H9 (cell line): Measurements from ENCODE around the gene COG2. TPM values are rescaled to one million over a fixed set of nuclear protein-coding genes. Genes with fewer than 3 reads are reported as not detected.

Experiments used
- DNase-seq: peaks from one replicate; pipeline ENCODE4 v3.0.0-alpha.2; 2017
- H2AFZ ChIP-seq: one replicate; pipeline ENCODE4 v1.6.1; 2013; ENCODE audit warnings: mild to moderate bottlenecking, low read length, control low read depth, moderate library complexity
- H2AK5ac ChIP-seq: 2 replicates; pipeline ENCODE4 v1.6.1; 2013; ENCODE audit warnings: low read length, control low read depth, mixed read lengths; ENCODE audit not compliant: insufficient read length
- H2BK120ac ChIP-seq: one replicate; pipeline ENCODE4 v1.6.1; 2013; ENCODE audit warnings: low read depth, mild to moderate bottlenecking, low read length, control low read depth, inconsistent platforms; ENCODE audit not compliant: poor library complexity, severe bottlenecking
- H2BK12ac ChIP-seq: 2 replicates; pipeline ENCODE4 v1.6.1; 2013; ENCODE audit warnings: low read length, control low read depth, mixed read lengths, low read depth; ENCODE audit not compliant: insufficient read length
- H2BK15ac ChIP-seq: 2 replicates; pipeline ENCODE4 v1.6.1; 2013; ENCODE audit warnings: low read depth, low read length, control low read depth
- H2BK20ac ChIP-seq: one replicate; pipeline ENCODE4 v1.6.1; 2013; ENCODE audit warnings: low read depth, mild to moderate bottlenecking, low read length, control low read depth, inconsistent platforms; ENCODE audit not compliant: poor library complexity, severe bottlenecking
- H2BK5ac ChIP-seq: 2 replicates; pipeline ENCODE4 v1.6.1; 2013; ENCODE audit warnings: low read length, control low read depth, mixed read lengths; ENCODE audit not compliant: insufficient read length
- H3K14ac ChIP-seq: 2 replicates; pipeline ENCODE4 v1.6.1; 2013; ENCODE audit warnings: low read length, control low read depth; ENCODE audit not compliant: insufficient read depth
- H3K18ac ChIP-seq: 2 replicates; pipeline ENCODE4 v1.6.1; 2013; ENCODE audit warnings: low read depth, mild to moderate bottlenecking, mixed read lengths, low read length, control low read depth; ENCODE audit not compliant: insufficient read length
- H3K23ac ChIP-seq: 2 replicates; pipeline ENCODE4 v1.6.1; 2013; ENCODE audit warnings: low read length, control low read depth, mixed read lengths, low read depth; ENCODE audit not compliant: insufficient read length
- H3K23me2 ChIP-seq: 2 replicates; pipeline ENCODE4 v1.6.1; 2013; ENCODE audit warnings: low read depth, mild to moderate bottlenecking, mixed read lengths, low read length, control low read depth; ENCODE audit not compliant: insufficient read length, poor library complexity, severe bottlenecking
- H3K27ac ChIP-seq: 2 replicates; pipeline ENCODE4 v1.5.1; 2013; ENCODE audit warnings: low read length, control low read depth, mixed read lengths, low read depth; ENCODE audit not compliant: insufficient read length
- H3K27me3 ChIP-seq: 2 replicates; pipeline ENCODE4 v1.6.1; 2013; ENCODE audit warnings: low read length, control low read depth, inconsistent platforms; ENCODE audit not compliant: insufficient read depth
- H3K4ac ChIP-seq: 2 replicates; pipeline ENCODE4 v1.6.1; 2013; ENCODE audit warnings: low read depth, mild to moderate bottlenecking, control low read depth, inconsistent platforms, low read length, moderate library complexity
- H3K4me1 ChIP-seq: 2 replicates; pipeline ENCODE4 v1.6.1; 2013; ENCODE audit warnings: low read length, control low read depth, inconsistent platforms; ENCODE audit not compliant: insufficient read depth
- H3K4me2 ChIP-seq: 2 replicates; pipeline ENCODE4 v1.6.1; 2013; ENCODE audit warnings: low read length, control low read depth, mixed read lengths; ENCODE audit not compliant: insufficient read length, insufficient read depth
- H3K56ac ChIP-seq: 2 replicates; pipeline ENCODE4 v1.6.1; 2013; ENCODE audit warnings: low read depth, mild to moderate bottlenecking, mixed read lengths, low read length, control low read depth; ENCODE audit not compliant: insufficient read length
- H3K79me1 ChIP-seq: 2 replicates; pipeline ENCODE4 v1.6.1; 2013; ENCODE audit warnings: low read depth, mild to moderate bottlenecking, moderate library complexity, low read length, control low read depth, inconsistent platforms; ENCODE audit not compliant: insufficient read depth, poor library complexity, severe bottlenecking
- H3K79me2 ChIP-seq: 2 replicates; pipeline ENCODE4 v1.6.1; 2013; ENCODE audit warnings: low read length, control low read depth, inconsistent platforms; ENCODE audit not compliant: insufficient read depth
- H3K9ac ChIP-seq: 2 replicates; pipeline ENCODE4 v1.6.1; 2013; ENCODE audit warnings: low read length, control low read depth, mixed read lengths; ENCODE audit not compliant: insufficient read length; ENCODE audit errors: extremely low read depth
- H3K9me3 ChIP-seq: one replicate; pipeline ENCODE4 v1.6.1; 2013; ENCODE audit warnings: low read depth, low read length, inconsistent platforms; ENCODE audit not compliant: control insufficient read depth
- H3T11ph ChIP-seq: one replicate; pipeline ENCODE4 v1.6.1; 2013; ENCODE audit warnings: mild to moderate bottlenecking, low read length, control low read depth, inconsistent platforms
- H4K20me1 ChIP-seq: one replicate; pipeline ENCODE4 v1.6.1; 2013; ENCODE audit not compliant: control insufficient read depth, insufficient read length, insufficient read depth
- H4K5ac ChIP-seq: 2 replicates; pipeline ENCODE4 v1.6.1; 2013; ENCODE audit warnings: low read depth, mild to moderate bottlenecking, mixed read lengths, low read length, control low read depth; ENCODE audit not compliant: insufficient read length
- H4K8ac ChIP-seq: replicated peaks from 2 replicates; pipeline ENCODE4 v1.6.1; 2013; ENCODE audit warnings: low read length, control low read depth, mixed read lengths, low read depth; ENCODE audit not compliant: insufficient read length
- H4K91ac ChIP-seq: 2 replicates; pipeline ENCODE4 v1.6.1; 2013; ENCODE audit warnings: low read depth, mild to moderate bottlenecking, moderate library complexity, mixed read lengths, low read length, control low read depth; ENCODE audit not compliant: insufficient read length
- H3K27ac Mint-ChIP-seq, 3 experiments: 2 replicates in 2 of 3; 3 replicates in 1 of 3; pipeline ENCODE4 v1.8.0; 2020 to 2021; ENCODE audit warnings: mixed read lengths in 3 of 3, mild to moderate bottlenecking in 1 of 3, moderate library complexity in 1 of 3
- H3K27me3 Mint-ChIP-seq: 2 replicates; pipeline ENCODE4 v1.8.0; 2021; ENCODE audit warnings: low read depth, mild to moderate bottlenecking, moderate library complexity, mixed read lengths
- H3K36me3 Mint-ChIP-seq, 3 experiments: 2 replicates in 2 of 3; 3 replicates in 1 of 3; pipeline ENCODE4 v1.8.0; 2020 to 2021; ENCODE audit warnings: low read depth in 3 of 3, mixed read lengths in 3 of 3; ENCODE audit not compliant: insufficient read depth in 1 of 3
- H3K4me1 Mint-ChIP-seq, 2 experiments: 2 replicates each; pipeline ENCODE4 v1.8.0; 2020; ENCODE audit warnings: mixed read lengths in 2 of 2
- H3K4me3 Mint-ChIP-seq, 2 experiments: 2 replicates in 1 of 2; 3 replicates in 1 of 2; pipeline ENCODE4 v1.8.0; 2020 to 2021; ENCODE audit warnings: mild to moderate bottlenecking in 2 of 2, mixed read lengths in 2 of 2, moderate library complexity in 1 of 2
- H3K9me3 Mint-ChIP-seq, 2 experiments: 2 replicates in 1 of 2; 3 replicates in 1 of 2; pipeline ENCODE4 v1.8.0; 2020; ENCODE audit warnings: mild to moderate bottlenecking in 2 of 2, mixed read lengths in 2 of 2, moderate library complexity in 1 of 2
- WGBS: extraction: QIAGEN DNeasy Blood & Tissue Kit; methylation state at CpG from one replicate; pipeline ENCODE4 v1.1.7; 2013; ENCODE audit warnings: missing lambda C conversion rate, low lambda C conversion rate, mixed read lengths; ENCODE audit not compliant: insufficient read length; ENCODE audit errors: extremely low coverage; 5-methylcytosine and 5-hydroxymethylcytosine counted together
- total RNA-seq: library from RNA; stranded (reverse); gene quantifications from 2 replicates; pipeline ENCODE4 v1.2.1, GENCODE V29; 2021
- TF ChIP-seq, protein P1 (sequence below): fragments of 200-600 bp; sonication (generic); conservative IDR thresholded peaks from 3 replicates; pipeline ENCODE4 v1.8.0; 2021; ENCODE audit warnings: antibody characterized with exemption, mild to moderate bottlenecking

COG2 gene
- total RNA-seq, 1 experiment from 2014 or later: 42.2 TPM

DNA sequence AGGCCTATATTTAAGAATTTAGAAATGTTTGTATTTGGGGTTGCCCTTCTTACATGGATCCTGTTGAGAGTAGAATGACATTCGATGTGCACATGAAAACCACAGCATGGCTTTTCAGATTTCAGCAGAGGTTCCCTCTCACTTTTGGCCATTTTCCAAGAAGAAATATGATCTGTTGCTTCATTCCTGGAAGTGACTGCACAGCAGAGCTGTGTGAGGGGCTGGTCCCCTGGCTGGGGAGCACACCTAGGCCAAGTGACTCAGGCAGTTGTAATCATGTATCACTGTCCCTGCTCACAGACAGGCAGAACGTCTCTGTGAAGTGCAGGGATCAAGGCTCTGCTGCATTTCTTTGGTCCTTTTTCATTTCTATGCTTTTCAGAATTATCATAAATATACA, 39.3 kb downstream of the COG2 start:
- TF ChIP-seq, protein P1, sequence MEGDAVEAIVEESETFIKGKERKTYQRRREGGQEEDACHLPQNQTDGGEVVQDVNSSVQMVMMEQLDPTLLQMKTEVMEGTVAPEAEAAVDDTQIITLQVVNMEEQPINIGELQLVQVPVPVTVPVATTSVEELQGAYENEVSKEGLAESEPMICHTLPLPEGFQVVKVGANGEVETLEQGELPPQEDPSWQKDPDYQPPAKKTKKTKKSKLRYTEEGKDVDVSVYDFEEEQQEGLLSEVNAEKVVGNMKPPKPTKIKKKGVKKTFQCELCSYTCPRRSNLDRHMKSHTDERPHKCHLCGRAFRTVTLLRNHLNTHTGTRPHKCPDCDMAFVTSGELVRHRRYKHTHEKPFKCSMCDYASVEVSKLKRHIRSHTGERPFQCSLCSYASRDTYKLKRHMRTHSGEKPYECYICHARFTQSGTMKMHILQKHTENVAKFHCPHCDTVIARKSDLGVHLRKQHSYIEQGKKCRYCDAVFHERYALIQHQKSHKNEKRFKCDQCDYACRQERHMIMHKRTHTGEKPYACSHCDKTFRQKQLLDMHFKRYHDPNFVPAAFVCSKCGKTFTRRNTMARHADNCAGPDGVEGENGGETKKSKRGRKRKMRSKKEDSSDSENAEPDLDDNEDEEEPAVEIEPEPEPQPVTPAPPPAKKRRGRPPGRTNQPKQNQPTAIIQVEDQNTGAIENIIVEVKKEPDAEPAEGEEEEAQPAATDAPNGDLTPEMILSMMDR: no peak
- Histone ChIP-seq H3K27me3 (no peaks in the 10 kb centered on the region), H3K23me2 (no peaks in the 10 kb centered on the region), H2AK5ac (no peak overlapping the region), H2BK120ac (no peak overlapping the region), H3K14ac (no peak overlapping the region), H2BK15ac (no peak overlapping the region), H3K79me2 (no peaks in the 10 kb centered on the region), H3K4me2 (no peak overlapping the region), H3K23ac (no peak overlapping the region), H3K18ac (no peak overlapping the region), H3T11ph (no peak overlapping the region), H4K5ac (no peak overlapping the region), H4K20me1 (no peaks in the 10 kb centered on the region), H4K91ac (no peak overlapping the region), H2AFZ (no peak overlapping the region), H4K8ac (no peak overlapping the region), H3K9me3 (no peaks in the 10 kb centered on the region), H3K56ac (no peak overlapping the region), H3K4me1 (no peaks in the 10 kb centered on the region), H2BK12ac (no peak overlapping the region), H3K9ac (no peak overlapping the region), H3K4ac (no peak overlapping the region), H3K27ac (no peak overlapping the region), H2BK20ac (no peak overlapping the region), H3K79me1 (no peaks in the 10 kb centered on the region), H2BK5ac (no peak overlapping the region)
- Mint-ChIP-seq H3K9me3 (no peaks in the 10 kb centered on the region), H3K4me1 (no peaks in the 10 kb centered on the region), H3K36me3 (peaks cover 12 to 74% (median 69%) of the 10 kb centered on the region in 3 experiments; a peak in 6 of 7 replicates), H3K27me3 (no peaks in the 10 kb centered on the region), H3K4me3 (no peak overlapping the region), H3K27ac (no peak overlapping the region)
- no peak for DNase-seq
- WGBS: no CpG with 5 or more reads among the region's 2 CpGs
